H1 (cell line): ENCODE data around the gene CD300LG. TPM values are rescaled to one million over a fixed set of nuclear protein-coding genes. Genes with fewer than 3 reads are reported as not detected.

Source experiments
- CTCF ChIA-PET: fragments of 300-600 bp; sonication (Branson Sonifier 250); formaldehyde crosslinking; loops from one replicate; lab custom pipeline; 2021; ENCODE audit not compliant: partially characterized antibody; lab: Charles Lee
- POLR2A ChIA-PET: fragments of 300-600 bp; sonication (Branson Sonifier 250); formaldehyde crosslinking; loops from one replicate; lab custom pipeline; 2021; ENCODE audit warnings: inconsistent platforms; ENCODE audit not compliant: partially characterized antibody; lab: Charles Lee
- DNase-seq, 2 experiments: peaks; one replicate each; pipeline versions ENCODE4 v3.0.0 to v3.0.0-alpha.2; 2010 to 2022; ENCODE audit warnings: low spot score in 2 of 2, low read depth in 1 of 2, mixed read lengths in 1 of 2
- FAIRE-seq: peaks from 2 replicates; lab custom pipeline; 2011; peaks lifted over from hg19 to GRCh38; lab: Jason Lieb, UNC
- H2AFZ ChIP-seq: 2 replicates; pipeline ENCODE4 v1.8.1; 2012; ENCODE audit warnings: low read length, inconsistent platforms
- H2AK5ac ChIP-seq: 2 replicates; pipeline ENCODE4 v1.6.1; 2013; ENCODE audit warnings: low read depth, low read length
- H2BK120ac ChIP-seq: replicated peaks from 2 replicates; pipeline ENCODE3; 2013; ENCODE audit warnings: low read depth, low read length, inconsistent platforms
- H2BK12ac ChIP-seq: 2 replicates; pipeline ENCODE4 v1.6.1; 2013; ENCODE audit warnings: low read depth, low read length
- H2BK15ac ChIP-seq: 2 replicates; pipeline ENCODE4 v1.6.1; 2013; ENCODE audit warnings: low read length
- H2BK20ac ChIP-seq: 2 replicates; pipeline ENCODE4 v1.6.1; 2013; ENCODE audit warnings: low read length
- H2BK5ac ChIP-seq: 2 replicates; pipeline ENCODE4 v1.6.1; 2013; ENCODE audit warnings: low read depth, low read length
- H3K14ac ChIP-seq: 2 replicates; pipeline ENCODE4 v1.6.1; 2013; ENCODE audit warnings: inconsistent platforms; ENCODE audit not compliant: insufficient read length
- H3K18ac ChIP-seq: 2 replicates; pipeline ENCODE4 v1.6.1; 2013; ENCODE audit warnings: low read length; ENCODE audit errors: extremely low read depth
- H3K23ac ChIP-seq: 2 replicates; pipeline ENCODE4 v1.6.1; 2013; ENCODE audit warnings: inconsistent platforms; ENCODE audit not compliant: insufficient read length
- H3K23me2 ChIP-seq: 2 replicates; pipeline ENCODE4 v1.6.1; 2013; ENCODE audit warnings: low read depth, low read length
- H3K27ac ChIP-seq: 2 replicates; pipeline ENCODE4 v1.6.1; 2011; ENCODE audit warnings: low read depth, low read length, inconsistent platforms
- H3K27me3 ChIP-seq, 4 experiments: replicated peaks in 1 of 4; 1 replicate in 1 of 4; 2 replicates in 3 of 4; pipeline versions ENCODE4 v1.6.1 to v1.8.1; 2011 to 2013; ENCODE audit warnings: low read length in 3 of 4, mild to moderate bottlenecking in 3 of 4, inconsistent platforms in 2 of 4, mixed read lengths in 2 of 4, moderate library complexity in 1 of 4; ENCODE audit not compliant: control insufficient read depth in 3 of 4, insufficient read depth in 3 of 4; ENCODE audit errors: extremely low read depth in 1 of 4
- H3K36me3 ChIP-seq, 4 experiments: 2 replicates each; pipeline versions ENCODE4 v1.6.1 to v1.8.1; 2011 to 2013; ENCODE audit warnings: mild to moderate bottlenecking in 4 of 4, low read length in 3 of 4, moderate library complexity in 2 of 4, control low read depth in 1 of 4, inconsistent platforms in 1 of 4; ENCODE audit not compliant: insufficient read depth in 4 of 4, control insufficient read depth in 2 of 4
- H3K4ac ChIP-seq: replicated peaks from 2 replicates; pipeline ENCODE3; 2013; ENCODE audit warnings: low read length, low read depth, mixed read lengths, inconsistent platforms; ENCODE audit not compliant: insufficient read length
- H3K4me1 ChIP-seq, 4 experiments: replicated peaks in 1 of 4; 1 replicate in 1 of 4; 2 replicates in 3 of 4; pipeline versions ENCODE4 v1.6.1 to v1.8.1; 2011 to 2013; ENCODE audit warnings: low read length in 3 of 4, inconsistent platforms in 2 of 4, mixed read lengths in 1 of 4; ENCODE audit not compliant: insufficient read depth in 4 of 4, control insufficient read depth in 3 of 4
- H3K4me2 ChIP-seq, 2 experiments: 2 replicates each; pipeline versions ENCODE4 v1.6.1 to v1.8.1; 2011 to 2013; ENCODE audit warnings: low read depth in 2 of 2, low read length in 2 of 2, control low read depth in 1 of 2, inconsistent platforms in 1 of 2, mild to moderate bottlenecking in 1 of 2; ENCODE audit not compliant: insufficient read depth in 1 of 2
- H3K4me3 ChIP-seq, 4 experiments: fragments of 200-600, 300-600 bp in 1 of 4; sonication (generic), shearing (Covaris generic), sonication (Bioruptor Twin) in 1 of 4; 2 replicates each; pipeline versions ENCODE4 v1.5.1 to v1.8.1; 2011 to 2016; ENCODE audit warnings: low read length in 4 of 4, low read depth in 3 of 4, control low read depth in 2 of 4, inconsistent platforms in 2 of 4, mild to moderate bottlenecking in 2 of 4, mixed read lengths in 1 of 4, moderate library complexity in 1 of 4; ENCODE audit not compliant: insufficient read depth in 2 of 4; ENCODE audit errors: extremely low read depth in 1 of 4
- H3K56ac ChIP-seq: replicated peaks from 2 replicates; pipeline ENCODE3; 2013; ENCODE audit warnings: low read depth, mild to moderate bottlenecking, mixed read lengths, low read length, inconsistent platforms; ENCODE audit not compliant: insufficient read length
- H3K79me1 ChIP-seq: 2 replicates; pipeline ENCODE4 v1.6.1; 2013; ENCODE audit warnings: low read depth, low read length, control low read depth
- H3K79me2 ChIP-seq, 2 experiments: 2 replicates each; pipeline versions ENCODE4 v1.6.1 to v1.8.1; 2012 to 2013; ENCODE audit warnings: low read length in 2 of 2, mild to moderate bottlenecking in 2 of 2, inconsistent platforms in 1 of 2; ENCODE audit not compliant: insufficient read depth in 2 of 2, control insufficient read depth in 1 of 2
- H3K9ac ChIP-seq, 4 experiments: replicated peaks in 1 of 4; 1 replicate in 1 of 4; 2 replicates in 3 of 4; pipeline versions ENCODE4 v1.6.1 to v1.8.1; 2011 to 2013; ENCODE audit warnings: low read depth in 3 of 4, low read length in 3 of 4, control low read depth in 2 of 4, mild to moderate bottlenecking in 2 of 4, moderate library complexity in 2 of 4, inconsistent platforms in 1 of 4; ENCODE audit errors: extremely low read depth in 1 of 4
- H3K9me3 ChIP-seq, 2 experiments: 2 replicates each; pipeline versions ENCODE4 v1.6.1 to v1.8.1; 2012 to 2013; ENCODE audit warnings: mild to moderate bottlenecking in 2 of 2, moderate library complexity in 2 of 2, control low read depth in 1 of 2, inconsistent platforms in 1 of 2, low read depth in 1 of 2, low read length in 1 of 2, mixed read lengths in 1 of 2; ENCODE audit not compliant: insufficient read depth in 2 of 2
- H4K20me1 ChIP-seq, 2 experiments: replicated peaks in 1 of 2; 2 replicates each; pipeline versions ENCODE3 to v1.8.1; 2011 to 2013; ENCODE audit warnings: inconsistent platforms in 2 of 2, low read length in 2 of 2, mild to moderate bottlenecking in 1 of 2; ENCODE audit not compliant: insufficient read depth in 2 of 2, control insufficient read depth in 1 of 2
- H4K5ac ChIP-seq: 2 replicates; pipeline ENCODE4 v1.6.1; 2013; ENCODE audit warnings: low read length, low read depth, mixed read lengths, inconsistent platforms; ENCODE audit not compliant: insufficient read length
- H4K8ac ChIP-seq: 2 replicates; pipeline ENCODE4 v1.8.0; 2013; ENCODE audit warnings: mild to moderate bottlenecking, moderate library complexity, low read length, inconsistent platforms; ENCODE audit not compliant: insufficient read depth; ENCODE audit errors: extremely low read depth
- H4K91ac ChIP-seq: replicated peaks from 2 replicates; pipeline ENCODE3; 2013; ENCODE audit warnings: low read length, mixed read lengths, inconsistent platforms; ENCODE audit not compliant: insufficient read length
- E2F6 ChIP-seq: IDR thresholded peaks from 2 replicates; pipeline ENCODE4 v1.6.1; 2012; ENCODE audit warnings: inconsistent platforms
- RXRA ChIP-seq: IDR thresholded peaks from 2 replicates; pipeline ENCODE4 v1.6.1; 2011; ENCODE audit warnings: low read depth, mild to moderate bottlenecking, low read length, moderate library complexity; ENCODE audit not compliant: insufficient read depth
- WGBS, 2 experiments: shearing (Covaris generic) in 1 of 2; methylation state at CpG; one replicate each; pipeline versions ENCODE4 v1.1.6 to v1.1.7; 2013 to 2015; ENCODE audit warnings: low lambda C conversion rate in 2 of 2, mixed read lengths in 2 of 2, inconsistent platforms in 1 of 2, low coverage in 1 of 2, missing lambda C conversion rate in 1 of 2; ENCODE audit not compliant: insufficient replicate concordance in 2 of 2, insufficient coverage in 1 of 2, insufficient read length in 1 of 2; ENCODE audit errors: extremely low coverage in 1 of 2, missing lambda C conversion rate in 1 of 2; 5-methylcytosine and 5-hydroxymethylcytosine counted together
- polyA plus RNA-seq, 7 experiments: library from polyadenylated mRNA; depleted of rRNA in 3 of 7; stranded (reverse) in 5 of 7; unstranded in 2 of 7; fragments of >200 nt in 5 of 7; fragments of 200-250 nt in 2 of 7; gene quantifications; 1 replicate in 5 of 7; 2 replicates in 1 of 7; 4 replicates in 1 of 7; pipeline versions ENCODE4 v1.2.1 to v1.2.3, GENCODE V29; 2011 to 2013; ENCODE audit warnings: missing spikeins in 2 of 7, mixed read lengths in 2 of 7
- total RNA-seq: library from RNA; stranded (reverse); fragmentation: NEBNext Ultra II Directional; extraction: Animal tissue kit (Norgen Biotek cat#: 25700); gene quantifications from 2 replicates; pipeline ENCODE4 v1.2.1, GENCODE V29; 2021

Gene CD300LG
- total and polyA plus RNA-seq, 2 of the 8 experiments (the other 6 are each of a cell fraction or from before 2014, with no cell fraction given), result 0.06 TPM; not detected in 1

- WGBS, 2 experiments, result 92% methylated on average over 12 of the region's 14 CpGs; no CpG with 5 or more reads in 1 of the 2 experiments
- CTCF ChIA-PET, result interaction anchor here (0.5 to 10.0 kb wide), 11 partner anchors 17 to 1004 kb away, joined by 3 to 403 read pairs (median 4); partner anchors contain the start of genes CD300LG, MPP2 and PPY
- POLR2A ChIA-PET, result interaction anchor here (0.9 to 1.4 kb wide), 2 partner anchors 12 to 19 kb away, joined by 3 to 4 read pairs; no protein-coding TSS in a partner anchor
Observed at GRCh38 chr17:43882761-43883415, 35.9 kb downstream of the CD300LG start.

More at GRCh38 chr17:43882761-43883415, 35.9 kb downstream of the CD300LG start:
- Histone ChIP-seq H3K4me3 (no peak overlapping the region), H3K23ac (no peak overlapping the region), H3K4me2 (no peak overlapping the region), H2BK5ac (no peak overlapping the region), H3K9me3 (no peaks in the 10 kb centered on the region), H2BK120ac (no peak overlapping the region), H3K27ac (no peak overlapping the region), H4K91ac (no peak overlapping the region), H4K8ac (no peak overlapping the region), H3K23me2 (no peaks in the 10 kb centered on the region), H3K56ac (no peak overlapping the region), H3K4me1 (peaks cover 0 to 8% (median 6%) of the 10 kb centered on the region in 4 experiments; a peak in 5 of 7 replicates), H3K9ac (no peak overlapping the region), H4K20me1 (peaks cover 0 to 8% of the 10 kb centered on the region in 2 experiments), H3K79me2 (no peaks in the 10 kb centered on the region), H3K79me1 (no peaks in the 10 kb centered on the region), H3K36me3 (no peaks in the 10 kb centered on the region; a peak in 2 of 8 replicates), H2AK5ac (no peak overlapping the region), H2BK20ac (no peak overlapping the region), H2BK15ac (no peak overlapping the region), H3K18ac (no peak overlapping the region), H3K4ac (no peak overlapping the region), H4K5ac (no peak overlapping the region), H3K14ac (no peak overlapping the region), H3K27me3 (no peaks in the 10 kb centered on the region), H2AFZ (no peak overlapping the region), H2BK12ac (no peak overlapping the region)
- TF ChIP-seq RXRA (no peak), E2F6 (no peak)
- FAIRE-seq (no peak), DNase-seq (no peak)
